Measurements from ENCODE around the gene STBD1.
"Not testable (repeated sequence)": the region's sequence is repeated elsewhere in the genome, so short reads cannot be mapped to it uniquely, and the experiment has no call there.

STBD1 gene

DNA sequence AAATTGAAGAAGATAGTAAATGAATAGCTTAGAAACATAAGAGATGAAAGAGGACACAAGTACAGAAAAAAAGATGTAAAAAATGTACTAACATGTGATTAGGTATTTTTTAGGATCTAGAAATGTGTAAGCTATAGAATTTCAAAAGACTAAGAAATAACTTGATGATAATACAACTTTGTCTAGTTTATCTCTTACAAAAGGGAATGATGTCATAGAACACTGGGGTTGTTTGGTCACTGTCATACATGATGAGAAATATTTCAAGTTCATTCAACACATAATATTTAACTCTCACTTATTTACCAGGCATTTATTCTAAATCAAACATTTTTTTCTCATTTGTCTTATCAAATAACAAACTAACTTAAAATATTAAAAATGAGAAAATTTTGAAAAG is 18.5 kb downstream of the STBD1 start:
- DNase-seq (ENCODE audit: low spot score) = no peak

DNA sequence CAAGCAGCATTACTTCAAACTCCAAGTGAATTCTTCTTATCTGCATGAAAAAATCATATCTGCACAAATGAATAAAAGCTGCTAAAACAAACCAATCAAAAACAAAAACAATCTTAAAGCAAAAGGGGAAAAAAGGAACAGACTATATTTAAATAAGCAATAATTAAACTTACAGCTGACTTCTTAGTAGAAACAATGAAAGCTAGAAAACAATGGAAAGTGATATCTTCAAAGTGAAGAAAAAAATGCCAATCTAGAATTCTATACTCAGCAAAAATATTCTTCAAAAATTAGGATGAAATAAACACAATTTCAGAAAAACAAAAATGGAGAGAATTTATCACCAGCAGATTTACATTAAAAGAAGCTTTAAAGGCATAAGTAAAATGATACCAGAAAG is 20.0 kb downstream of the STBD1 start:
- DNase-seq (ENCODE audit: low spot score) = no peak

DNA sequence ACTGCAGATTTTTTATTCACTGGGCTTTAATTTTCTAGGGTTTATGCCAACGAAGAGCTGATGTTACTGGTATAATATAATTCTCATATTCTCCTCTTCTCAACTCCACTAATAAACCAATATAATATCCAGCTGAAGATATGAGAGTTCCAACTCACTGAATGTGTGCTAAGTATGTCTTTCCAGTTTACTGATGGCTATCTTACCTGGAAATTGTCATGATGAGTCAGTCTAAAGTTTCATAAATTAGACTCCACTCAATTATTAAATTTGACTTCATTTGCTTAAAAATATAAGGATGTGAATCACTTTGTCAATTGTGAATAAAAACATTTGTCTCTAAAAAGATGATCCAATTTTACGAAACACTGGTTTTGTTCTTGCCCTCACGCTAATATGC is 28.4 kb downstream of the STBD1 start:
- no peak for DNase-seq (ENCODE audit: low spot score)

DNA sequence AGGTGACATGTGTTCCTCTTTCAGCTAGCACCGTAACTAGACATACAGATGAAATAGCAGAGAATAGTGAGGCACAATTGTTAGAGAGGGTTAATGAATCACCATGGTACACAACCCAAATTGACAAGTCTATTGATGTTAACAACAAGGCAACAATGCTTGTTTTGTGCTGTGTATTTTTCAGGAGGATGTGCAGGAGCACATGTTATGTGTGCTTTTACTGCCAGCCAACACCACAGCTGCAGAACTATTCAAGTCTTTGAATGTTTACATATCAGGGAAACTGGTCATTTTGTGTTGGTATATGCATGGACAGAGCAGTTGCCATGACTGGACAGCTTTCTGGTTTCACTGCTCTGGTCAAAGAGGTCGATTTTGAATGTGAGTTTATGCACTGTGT is 32.8 kb downstream of the STBD1 start:
- no peak for DNase-seq (ENCODE audit: low spot score)

DNA sequence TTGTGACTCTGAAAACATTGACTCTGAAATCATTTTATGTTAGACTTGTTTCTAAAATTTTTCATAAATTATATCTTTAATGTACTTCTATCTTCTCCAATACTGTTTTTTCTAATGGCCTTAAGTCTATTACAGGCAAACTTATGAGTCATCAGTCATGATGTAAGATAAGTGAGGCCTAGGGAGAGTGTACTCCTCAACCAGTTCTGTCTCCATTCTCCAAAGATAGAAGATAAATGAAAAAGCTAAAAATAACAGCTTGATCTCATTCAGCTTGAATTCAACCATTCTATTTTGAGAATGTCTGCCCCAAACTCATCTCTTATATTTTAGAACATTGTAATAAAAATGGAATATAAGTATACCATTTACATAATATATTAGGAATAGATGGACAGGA is 34.5 kb downstream of the STBD1 start:
- DNase-seq (ENCODE audit: low spot score) = no peak

DNA sequence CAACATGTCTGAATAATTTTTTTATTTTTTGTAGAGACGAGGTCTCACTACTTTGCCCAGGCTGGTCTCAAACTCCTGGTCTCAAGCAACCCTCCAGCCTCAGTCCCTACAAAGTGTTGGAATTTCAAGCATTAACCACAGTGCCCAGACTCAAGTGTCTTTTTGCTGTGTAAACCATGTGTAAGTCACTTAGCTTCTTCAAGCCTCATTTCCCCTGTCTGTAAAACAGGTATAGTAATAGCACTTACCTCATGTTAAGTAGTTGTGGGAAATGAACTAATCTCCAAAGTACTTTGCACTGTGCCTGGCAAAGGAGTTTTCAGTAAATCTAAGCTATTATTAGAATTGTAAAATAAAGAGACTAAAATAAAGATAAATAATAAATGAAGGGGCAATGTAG is 35.7 kb downstream of the STBD1 start:
- no peak for DNase-seq (ENCODE audit: low spot score)

DNA sequence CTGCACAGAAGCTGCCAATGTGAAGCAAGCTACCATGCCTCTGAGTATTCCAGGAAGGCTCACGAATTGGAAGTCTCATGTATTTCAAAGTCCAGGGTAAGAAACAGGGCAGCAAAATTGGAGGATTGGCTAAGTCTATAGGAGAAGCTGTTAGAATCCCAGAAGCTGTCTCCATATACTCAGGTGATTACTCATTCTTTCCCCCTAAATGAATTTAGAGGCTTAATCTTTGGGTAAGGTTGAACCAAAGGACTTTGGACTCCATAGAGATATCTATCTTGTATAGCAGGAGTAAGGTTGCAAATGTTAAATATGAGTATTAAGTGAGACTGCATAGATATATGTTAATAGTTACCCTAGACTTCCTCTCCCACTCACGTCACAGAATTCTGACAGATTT is 36.3 kb downstream of the STBD1 start:
- no peak for DNase-seq (ENCODE audit: low spot score)

DNA sequence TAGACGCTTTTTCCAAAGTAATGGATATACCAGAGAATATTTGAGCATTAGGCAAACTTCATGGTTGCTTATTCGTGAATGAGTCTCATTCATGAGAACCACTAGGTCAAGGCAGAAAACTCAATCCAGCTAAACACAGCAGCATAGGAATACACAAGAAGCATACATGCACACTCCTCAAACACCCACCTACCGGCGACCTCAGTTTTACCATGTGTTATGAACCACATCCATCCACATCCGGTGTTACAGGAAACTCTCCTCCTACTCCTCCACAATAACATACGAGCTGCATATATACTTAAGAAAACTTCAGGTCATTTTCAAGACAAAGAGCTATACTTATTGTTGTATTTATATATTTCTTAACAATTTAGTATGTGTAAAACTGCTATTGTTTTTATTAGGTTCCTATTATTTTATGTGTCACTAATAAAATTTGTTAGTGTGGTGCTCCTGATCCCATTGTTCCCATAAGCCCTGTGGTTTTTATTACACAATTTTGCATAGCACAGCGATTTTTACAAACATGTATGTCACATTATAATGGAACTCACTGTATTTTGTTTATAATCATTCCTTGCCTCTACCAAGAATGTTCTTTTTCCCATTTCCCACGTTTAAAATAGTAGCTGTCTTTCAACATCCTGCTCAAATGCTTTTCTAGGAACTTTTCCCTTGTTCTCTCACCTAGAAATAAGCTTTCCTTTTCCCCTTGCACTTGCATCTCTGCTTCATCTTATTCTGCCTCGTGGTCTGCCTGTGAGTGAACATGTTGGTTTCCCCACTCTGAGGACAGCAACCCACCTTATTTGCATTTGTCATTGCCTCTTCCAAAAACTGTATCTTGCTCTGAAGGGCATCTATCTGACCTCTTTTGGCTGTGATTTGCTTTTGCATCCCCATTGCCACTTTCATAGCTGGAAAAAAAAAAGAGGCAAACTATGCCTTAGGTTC is 48.3 kb downstream of the STBD1 start:
- peak; percentile 19 for DNase-seq (ENCODE audit: low spot score)

DNA sequence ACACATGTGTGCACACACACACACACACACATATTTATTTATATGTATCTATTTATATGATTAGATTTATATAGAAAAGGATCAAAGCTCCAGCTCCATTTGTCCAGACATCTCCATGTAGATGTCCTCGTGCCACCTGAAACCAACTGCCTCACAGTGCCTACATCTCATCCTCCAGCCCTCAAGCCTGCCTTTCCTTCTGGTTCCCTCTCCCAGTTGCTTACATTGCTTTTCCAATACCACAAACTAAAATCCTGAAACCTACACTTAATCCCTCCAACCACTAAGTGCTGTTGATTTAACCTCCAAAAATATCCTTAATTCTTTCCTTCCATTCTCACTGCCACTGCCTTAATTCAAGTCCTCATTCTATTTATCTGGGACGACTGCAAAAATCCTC is 51.4 kb downstream of the STBD1 start:
- no peak for DNase-seq (ENCODE audit: low spot score)

DNA sequence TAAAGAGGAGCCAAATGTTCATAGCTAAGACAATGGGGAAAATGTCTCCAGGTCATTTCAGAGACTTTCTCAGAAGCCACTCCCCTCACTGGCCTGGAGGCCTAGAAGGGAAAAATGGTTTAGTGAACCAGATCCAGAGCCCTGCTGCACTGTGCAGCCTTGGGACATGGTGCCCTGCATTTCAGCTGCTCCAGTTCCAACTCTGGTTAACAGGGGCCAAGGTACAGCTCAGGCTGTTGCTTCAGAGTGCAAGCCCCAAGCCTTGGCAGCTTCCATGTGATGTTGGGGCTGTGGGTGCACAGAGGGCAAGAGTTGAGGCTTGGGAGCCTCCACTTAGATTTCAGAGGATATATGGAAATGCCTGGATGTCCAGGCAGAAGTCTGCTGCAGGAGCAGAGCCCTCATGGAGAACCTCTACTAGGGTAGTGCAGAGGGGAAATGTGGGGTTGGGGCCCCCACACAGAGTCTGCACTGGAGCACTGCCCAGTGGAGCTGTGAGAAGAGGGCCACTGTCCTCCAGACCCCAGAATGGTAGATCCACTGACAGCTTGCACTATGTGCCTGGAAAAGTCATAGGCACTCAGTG is 53.4 kb downstream of the STBD1 start:
- DNase-seq (ENCODE audit: low spot score) = not testable (repeated sequence)
